LNCaP clone FGC (cell line): ENCODE results near the gene COL18A1.
"Not testable (repeated sequence)": the region's sequence is repeated elsewhere in the genome, so short reads cannot be mapped to it uniquely, and the experiment has no call there.

ENCODE experiments used
- DNase-seq: peaks from one replicate; pipeline ENCODE4 v3.0.0-alpha.2; 2011; ENCODE audit warnings: low read depth
- H3K4me3 ChIP-seq: 2 replicates; pipeline ENCODE4 v1.5.1; 2011; ENCODE audit warnings: mild to moderate bottlenecking, low read depth, low read length, control low read depth
- CTCF ChIP-seq: IDR thresholded peaks from 2 replicates; pipeline ENCODE4 v1.5.1; 2012; ENCODE audit warnings: mild to moderate bottlenecking; ENCODE audit not compliant: control insufficient read depth, insufficient read depth; ENCODE audit errors: extremely low read depth

The COL18A1 gene

GRCh38 chr21:45432575-45433255 is 27.8 kb downstream of the COL18A1 start:
- no peak overlapping the region for H3K4me3 ChIP-seq
- no peak for DNase-seq
- TF ChIP-seq CTCF: no peak

GRCh38 chr21:45433301-45433700 is 28.3 kb downstream of the COL18A1 start:
- no peak for TF ChIP-seq CTCF
- no peak for DNase-seq
- no peak overlapping the region for H3K4me3 ChIP-seq

DNA sequence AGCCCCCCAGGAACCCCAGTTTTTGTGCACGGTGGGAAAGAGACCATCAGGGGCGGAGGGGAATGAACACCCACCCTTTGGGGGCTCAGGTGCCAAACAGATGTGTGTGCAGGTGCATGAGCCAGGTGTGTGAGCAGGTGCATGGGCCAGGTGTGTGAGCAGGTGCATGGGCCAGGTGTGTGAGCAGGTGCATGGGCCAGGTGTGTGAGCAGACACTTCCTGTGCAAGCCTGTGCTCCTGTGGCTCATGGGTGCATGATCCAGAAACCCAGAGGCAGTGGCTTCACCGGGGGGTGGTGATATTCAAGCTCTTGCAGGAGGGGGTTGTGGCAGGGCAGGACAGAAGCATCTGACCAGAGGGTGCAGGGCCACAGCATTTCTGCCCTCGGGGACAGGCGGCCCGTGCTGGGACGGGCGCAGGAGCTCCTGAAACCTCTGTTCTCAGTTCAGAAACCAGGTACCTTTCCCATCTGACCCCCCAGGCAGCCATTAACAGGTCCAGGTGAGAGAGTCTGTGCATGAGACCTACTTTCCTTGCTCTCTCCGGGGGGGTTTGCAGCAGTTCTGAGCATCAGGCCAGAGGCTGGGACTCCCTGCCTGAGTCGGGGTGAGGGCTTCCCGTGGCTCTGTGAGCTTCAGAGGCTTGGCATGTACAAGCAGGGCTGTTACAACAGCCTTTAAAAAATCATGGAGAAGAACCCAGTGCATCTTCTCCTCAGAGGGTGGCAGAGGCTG is 29.1 kb downstream of the COL18A1 start:
- DNase-seq: no peak
- no peak for TF ChIP-seq CTCF
- no peak overlapping the region for H3K4me3 ChIP-seq

- no peak overlapping the region for H3K4me3 ChIP-seq
- no peak for TF ChIP-seq CTCF
- DNase-seq: no peak
Measured at GRCh38 chr21:45434645-45435217, 29.8 kb downstream of the COL18A1 start.

- DNase-seq: no peak
- no peak for TF ChIP-seq CTCF
- no peak overlapping the region for H3K4me3 ChIP-seq
Measured at GRCh38 chr21:45435405-45435981, 30.5 kb downstream of the COL18A1 start.

DNA sequence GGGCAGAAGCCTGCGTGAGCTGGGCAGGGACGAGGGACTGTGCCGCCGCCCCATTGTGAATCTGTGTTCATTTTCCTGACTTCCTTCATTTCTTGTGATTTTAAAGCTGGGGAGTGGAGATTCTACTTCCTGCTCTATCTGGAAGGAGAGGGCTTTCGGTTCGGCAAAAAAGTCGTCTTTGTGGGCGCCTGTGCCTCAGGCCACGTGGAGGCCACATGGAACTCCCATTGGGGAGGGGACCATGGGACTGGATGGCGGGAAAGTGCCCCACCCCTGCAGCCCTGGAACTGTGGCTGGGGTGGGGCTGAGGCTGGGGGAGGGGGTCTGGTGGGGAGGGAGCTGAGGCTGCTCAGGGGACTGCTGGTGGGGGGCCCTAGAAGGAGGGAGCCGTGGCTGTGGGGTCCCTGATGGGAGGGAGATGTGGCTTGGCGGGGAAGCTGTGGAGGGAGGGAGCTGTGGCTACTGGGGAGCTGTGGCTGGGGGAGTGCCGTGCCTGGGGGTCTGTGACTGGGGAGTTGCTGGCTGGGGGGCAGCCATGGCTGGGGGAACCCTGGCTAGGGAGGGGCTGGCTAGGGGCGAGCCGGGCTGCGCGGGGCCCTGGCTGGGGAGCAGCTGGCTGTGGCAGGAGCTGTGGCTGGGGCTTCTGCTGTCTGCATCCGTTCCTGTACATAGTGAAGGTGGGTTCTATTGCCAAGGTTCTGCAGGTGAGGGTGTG is 31.5 kb downstream of the COL18A1 start:
- no peak for TF ChIP-seq CTCF
- no peak overlapping the region for H3K4me3 ChIP-seq
- DNase-seq: no peak

GRCh38 chr21:45437844-45438243 is 32.9 kb downstream of the COL18A1 start:
- not testable (repeated sequence) for H3K4me3 ChIP-seq, DNase-seq
